Upper lobe of right lung (tissue), 1 donor: ENCODE results near the gene OR1F1. TPM values are rescaled to one million over a fixed set of nuclear protein-coding genes. Genes with fewer than 3 reads are reported as not detected.

Experiments
- ATAC-seq: fragments of 200-7000 bp; cut with Tn5 transposase; one replicate; pipeline ENCODE4 v1.9.1; 2020; ENCODE audit warnings: mild to moderate bottlenecking, moderate library complexity
- DNase-seq: peaks from one replicate; pipeline ENCODE4 v3.0.0-alpha.2; 2020
- H3K27ac ChIP-seq: fragments of 200-600 bp; one replicate; pipeline ENCODE4 v1.8.0; 2022
- H3K27me3 ChIP-seq: fragments of 200-600 bp; one replicate; pipeline ENCODE4 v1.8.0; 2022; ENCODE audit warnings: mild to moderate bottlenecking
- H3K36me3 ChIP-seq: fragments of 200-600 bp; one replicate; pipeline ENCODE4 v1.8.0; 2022
- H3K4me1 ChIP-seq: fragments of 200-600 bp; one replicate; pipeline ENCODE4 v1.8.0; 2022
- H3K4me3 ChIP-seq: fragments of 200-600 bp; one replicate; pipeline ENCODE4 v1.8.0; 2022; ENCODE audit warnings: mild to moderate bottlenecking
- H3K9me3 ChIP-seq: fragments of 200-600 bp; one replicate; pipeline ENCODE4 v1.8.0; 2022
- CTCF ChIP-seq: fragments of 200-600 bp; IDR thresholded peaks from one replicate; pipeline ENCODE4 v1.8.0; 2022; ENCODE audit warnings: antibody characterized with exemption
- intact Hi-C: fragments of 100-400 bp; cut with DNase I; formaldehyde crosslinking; loops from one replicate; pipeline ENCODE4 v1.11.0; 2022
- total RNA-seq: library from RNA; stranded (reverse); fragmentation: NEBNext Ultra II Directional; extraction: Animal tissue kit (Norgen Biotek cat#: 25700); gene quantifications from one replicate; pipeline ENCODE4 v1.2.1, GENCODE V29; 2021
- donor health status: DM: no; HTN: yes; CAD: no; lungs with severe emphysema.

OR1F1 gene
- total RNA-seq, 1 donor from 2014 or later = not detected

- TF ChIP-seq CTCF = no peak
- Histone ChIP-seq H3K9me3 (no peaks in the 10 kb centered on the region), H3K36me3 (no peaks in the 10 kb centered on the region), H3K27ac (no peak overlapping the region), H3K4me1 (no peaks in the 10 kb centered on the region), H3K27me3 (no peaks in the 10 kb centered on the region), H3K4me3 (no peak overlapping the region)
- intact Hi-C loops = no loop called here
- DNase-seq (no peak), ATAC-seq (no peak)
Measured at GRCh38 chr16:3241761-3242160, 53.8 kb downstream of the OR1F1 start.

- Histone ChIP-seq H3K27me3 (no peaks in the 10 kb centered on the region), H3K4me1 (no peaks in the 10 kb centered on the region), H3K9me3 (no peaks in the 10 kb centered on the region), H3K4me3 (no peak overlapping the region), H3K36me3 (no peaks in the 10 kb centered on the region), H3K27ac (no peak overlapping the region)
- intact Hi-C loops = no loop called here
- ATAC-seq = peak; percentile 74
- TF ChIP-seq CTCF = no peak
- DNase-seq = no peak
Measured at GRCh38 chr16:3242709-3243108, 54.7 kb downstream of the OR1F1 start.

GRCh38 chr16:3243882-3244281 is 55.9 kb downstream of the OR1F1 start:
- intact Hi-C loops = no loop called here
- no peak for TF ChIP-seq CTCF
- H3K4me3 ChIP-seq = no peak overlapping the region
- H3K36me3 ChIP-seq = no peaks in the 10 kb centered on the region
- DNase-seq (no peak), ATAC-seq (no peak)
- H3K4me1 ChIP-seq = no peaks in the 10 kb centered on the region
- H3K9me3 ChIP-seq = no peaks in the 10 kb centered on the region
- no peak overlapping the region for H3K27ac ChIP-seq
- no peaks in the 10 kb centered on the region for H3K27me3 ChIP-seq

- no peaks in the 10 kb centered on the region for H3K27me3 ChIP-seq
- no peak overlapping the region for H3K4me3 ChIP-seq
- ATAC-seq = no peak
- H3K27ac ChIP-seq = no peak overlapping the region
- no peaks in the 10 kb centered on the region for H3K4me1 ChIP-seq
- intact Hi-C loops = no loop called here
- no peaks in the 10 kb centered on the region for H3K36me3 ChIP-seq
- no peaks in the 10 kb centered on the region for H3K9me3 ChIP-seq
- no peak for DNase-seq
- no peak for TF ChIP-seq CTCF
Measured at GRCh38 chr16:3246002-3246401, 58.0 kb downstream of the OR1F1 start.

- no peaks in the 10 kb centered on the region for H3K27me3 ChIP-seq
- ATAC-seq (peak; percentile 18), DNase-seq (no peak)
- no peaks in the 10 kb centered on the region for H3K4me1 ChIP-seq
- H3K36me3 ChIP-seq = no peaks in the 10 kb centered on the region
- no peaks in the 10 kb centered on the region for H3K9me3 ChIP-seq
- no peak overlapping the region for H3K4me3 ChIP-seq
- intact Hi-C loops = no loop called here
- H3K27ac ChIP-seq = no peak overlapping the region
- TF ChIP-seq CTCF = no peak
Measured at GRCh38 chr16:3246876-3247275, 58.9 kb downstream of the OR1F1 start.

- intact Hi-C loops = no loop called here
- H3K4me1 ChIP-seq = no peaks in the 10 kb centered on the region
- DNase-seq = no peak
- no peaks in the 10 kb centered on the region for H3K36me3 ChIP-seq
- no peak for TF ChIP-seq CTCF
- no peak overlapping the region for H3K27ac ChIP-seq
- no peaks in the 10 kb centered on the region for H3K27me3 ChIP-seq
- H3K4me3 ChIP-seq = no peak overlapping the region
- H3K9me3 ChIP-seq = no peaks in the 10 kb centered on the region
- no peak for ATAC-seq
Measured at GRCh38 chr16:3248596-3248995, 60.6 kb downstream of the OR1F1 start.
